WTC11 (cell line): Measurements from ENCODE around the gene LRRFIP1.

Experiments used
- CTCF ChIP-seq: fragments of 200-600 bp; IDR thresholded peaks from 2 replicates; pipeline ENCODE4 v1.8.0; 2022; ENCODE audit warnings: antibody characterized with exemption
- MAX ChIP-seq: sonication (generic); formaldehyde crosslinking; IDR thresholded peaks from 2 replicates; pipeline ENCODE4 v1.8.0; 2022; ENCODE audit warnings: mild to moderate bottlenecking, missing genetic modification reagents

DNA sequence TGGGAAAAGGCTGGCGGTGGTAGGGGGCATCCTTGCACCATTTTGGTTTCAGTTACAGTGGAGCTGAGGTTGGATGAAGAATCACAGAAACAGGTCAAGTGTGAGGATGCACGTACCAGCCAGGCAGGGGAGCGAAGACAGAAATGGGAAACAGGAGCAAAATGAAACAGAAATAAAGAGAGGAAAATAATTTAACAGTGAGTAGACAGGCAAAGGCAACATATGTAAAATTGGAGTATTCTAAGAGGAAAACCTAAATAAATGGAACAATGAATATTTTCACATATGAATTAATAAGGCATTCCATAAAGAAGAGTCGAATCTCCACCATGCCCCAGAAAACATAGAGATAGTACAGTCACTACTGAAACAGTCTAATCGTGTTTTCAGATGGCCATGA, 29.7 kb downstream of the LRRFIP1 start:
- TF ChIP-seq CTCF, result no peak
- TF ChIP-seq MAX, result no peak
